GM10248 (cell line): ENCODE data around the gene ZNF267.

Experiments used
- CTCF ChIA-PET: fragments of 300-600 bp; sonication (Branson Sonifier 250); formaldehyde crosslinking; extraction: SDS; loops from one replicate; lab custom pipeline; 2021; ENCODE audit warnings: antibody characterized with exemption; lab: Yijun Ruan, JAX
- POLR2A ChIA-PET: fragments of 350-650 bp; sonication (Branson Sonifier 250); formaldehyde crosslinking; extraction: SDS; loops from one replicate; lab custom pipeline; 2020; ENCODE audit warnings: antibody characterized with exemption; lab: Yijun Ruan, JAX
- DNase-seq: peaks from one replicate; pipeline ENCODE4 v3.0.0; 2012; ENCODE audit errors: extremely low spot score
- TF ChIP-seq, protein P1 (sequence below): IDR thresholded peaks from 2 replicates; pipeline ENCODE4 v1.5.1; 2012; ENCODE audit warnings: mild to moderate bottlenecking, low read depth; ENCODE audit errors: extremely low read depth, missing control alignments, control extremely low read depth

ZNF267 gene

DNA sequence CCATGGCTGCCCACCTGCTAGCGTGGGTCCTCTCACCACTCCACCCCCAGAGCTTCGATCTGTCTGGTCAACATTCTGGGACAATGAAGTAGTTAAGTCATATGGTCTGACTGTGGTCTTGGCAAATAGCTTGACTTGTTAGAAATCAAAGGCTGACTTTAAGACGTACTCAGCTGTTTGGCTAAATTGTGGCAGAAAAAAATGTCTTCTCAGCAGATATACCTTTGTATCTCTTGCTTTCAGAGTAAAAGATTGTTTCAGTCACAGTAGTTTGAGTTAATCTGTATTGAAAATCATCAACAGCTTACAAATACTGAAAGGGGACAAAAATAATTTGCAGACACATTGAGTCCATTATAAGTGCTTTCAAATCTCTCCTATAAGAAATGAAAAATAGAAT is 2.1 kb upstream of the ZNF267 start:
- CTCF ChIA-PET: interaction anchor here (1.0 to 1.6 kb wide), 3 partner anchors 12 to 887 kb away, joined by 3 to 5 read pairs (median 4); partner anchors contain the start of gene HSD3B7
- no peak for DNase-seq
- POLR2A ChIA-PET: no interaction called here
- TF ChIP-seq, protein P1, sequence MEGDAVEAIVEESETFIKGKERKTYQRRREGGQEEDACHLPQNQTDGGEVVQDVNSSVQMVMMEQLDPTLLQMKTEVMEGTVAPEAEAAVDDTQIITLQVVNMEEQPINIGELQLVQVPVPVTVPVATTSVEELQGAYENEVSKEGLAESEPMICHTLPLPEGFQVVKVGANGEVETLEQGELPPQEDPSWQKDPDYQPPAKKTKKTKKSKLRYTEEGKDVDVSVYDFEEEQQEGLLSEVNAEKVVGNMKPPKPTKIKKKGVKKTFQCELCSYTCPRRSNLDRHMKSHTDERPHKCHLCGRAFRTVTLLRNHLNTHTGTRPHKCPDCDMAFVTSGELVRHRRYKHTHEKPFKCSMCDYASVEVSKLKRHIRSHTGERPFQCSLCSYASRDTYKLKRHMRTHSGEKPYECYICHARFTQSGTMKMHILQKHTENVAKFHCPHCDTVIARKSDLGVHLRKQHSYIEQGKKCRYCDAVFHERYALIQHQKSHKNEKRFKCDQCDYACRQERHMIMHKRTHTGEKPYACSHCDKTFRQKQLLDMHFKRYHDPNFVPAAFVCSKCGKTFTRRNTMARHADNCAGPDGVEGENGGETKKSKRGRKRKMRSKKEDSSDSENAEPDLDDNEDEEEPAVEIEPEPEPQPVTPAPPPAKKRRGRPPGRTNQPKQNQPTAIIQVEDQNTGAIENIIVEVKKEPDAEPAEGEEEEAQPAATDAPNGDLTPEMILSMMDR: no peak

DNA sequence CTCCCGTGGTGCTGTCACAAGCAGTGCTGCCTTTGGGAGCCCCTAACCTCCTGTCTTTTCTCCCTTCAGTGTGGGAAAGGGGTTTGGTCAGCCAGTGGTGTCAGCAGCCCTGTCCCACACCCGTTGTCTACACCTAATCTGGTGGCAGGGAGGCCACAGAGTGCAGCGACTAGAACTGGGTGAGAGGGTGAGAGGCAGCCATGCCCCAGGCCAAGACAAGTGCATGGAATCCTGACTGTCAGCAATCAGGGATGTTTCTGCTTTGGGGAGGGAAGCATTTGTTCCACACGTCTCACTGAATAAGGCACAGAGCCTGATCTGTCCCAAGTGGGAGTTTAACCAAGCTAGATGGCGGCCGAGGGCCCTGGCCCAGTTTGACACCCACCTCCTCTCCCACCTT is 1.4 kb upstream of the ZNF267 start:
- ChIA-PET POLR2A (no interaction called here), CTCF (interaction anchor here (1.1 to 1.6 kb wide), 3 partner anchors 11 to 887 kb away, joined by 4 to 9 read pairs (median 5); partner anchors contain the start of gene HSD3B7)
- DNase-seq: no peak
- TF ChIP-seq, protein P1: no peak

DNA sequence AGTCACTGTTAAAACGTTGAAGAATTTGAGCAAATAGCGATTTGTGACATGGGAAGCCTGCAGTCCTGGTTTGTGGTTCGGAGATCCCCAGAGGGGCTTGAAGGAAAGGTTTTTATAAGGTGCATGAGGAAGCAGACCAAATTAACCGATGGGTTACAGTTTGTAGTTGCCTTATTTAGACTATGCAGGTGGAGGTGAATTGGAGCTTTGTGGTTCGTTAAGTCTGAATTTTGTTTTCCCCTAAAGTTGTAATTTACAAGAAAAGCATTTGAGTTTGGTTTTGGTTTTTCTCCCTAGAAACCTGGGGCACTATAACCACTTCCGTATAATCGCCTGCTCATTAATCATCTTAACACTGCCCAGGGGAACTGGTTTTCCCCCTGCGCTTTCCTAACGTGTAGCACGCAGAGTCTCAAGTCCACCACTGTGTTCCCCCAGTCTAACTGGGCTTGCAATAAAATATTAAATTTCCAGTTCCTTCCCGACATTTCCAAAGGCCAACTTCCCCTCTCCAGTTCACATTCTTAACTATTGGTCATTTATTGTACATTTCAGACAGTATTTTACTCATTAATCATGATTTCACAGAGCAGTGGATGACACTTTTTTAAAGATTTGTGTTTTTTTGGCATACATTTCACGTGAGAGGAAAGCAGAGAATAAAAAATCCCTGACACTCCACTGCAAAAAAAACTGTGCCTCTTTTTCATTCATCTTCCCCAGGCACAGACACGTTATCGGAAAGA is 932 bp downstream of the ZNF267 start:
- CTCF ChIA-PET: interaction anchor here (1.3 to 1.8 kb wide), 2 partner anchors 415 to 890 kb away, joined by 4 to 6 read pairs; partner anchors contain the start of genes ARMC5 and HSD3B7
- TF ChIP-seq, protein P1: no peak
- POLR2A ChIA-PET: interaction anchor here (0.6 to 2.0 kb wide), 4 partner anchors 161 to 958 kb away, joined by 4 to 10 read pairs (median 8); partner anchors contain the start of gene FUS
- DNase-seq: peak; percentile 52

DNA sequence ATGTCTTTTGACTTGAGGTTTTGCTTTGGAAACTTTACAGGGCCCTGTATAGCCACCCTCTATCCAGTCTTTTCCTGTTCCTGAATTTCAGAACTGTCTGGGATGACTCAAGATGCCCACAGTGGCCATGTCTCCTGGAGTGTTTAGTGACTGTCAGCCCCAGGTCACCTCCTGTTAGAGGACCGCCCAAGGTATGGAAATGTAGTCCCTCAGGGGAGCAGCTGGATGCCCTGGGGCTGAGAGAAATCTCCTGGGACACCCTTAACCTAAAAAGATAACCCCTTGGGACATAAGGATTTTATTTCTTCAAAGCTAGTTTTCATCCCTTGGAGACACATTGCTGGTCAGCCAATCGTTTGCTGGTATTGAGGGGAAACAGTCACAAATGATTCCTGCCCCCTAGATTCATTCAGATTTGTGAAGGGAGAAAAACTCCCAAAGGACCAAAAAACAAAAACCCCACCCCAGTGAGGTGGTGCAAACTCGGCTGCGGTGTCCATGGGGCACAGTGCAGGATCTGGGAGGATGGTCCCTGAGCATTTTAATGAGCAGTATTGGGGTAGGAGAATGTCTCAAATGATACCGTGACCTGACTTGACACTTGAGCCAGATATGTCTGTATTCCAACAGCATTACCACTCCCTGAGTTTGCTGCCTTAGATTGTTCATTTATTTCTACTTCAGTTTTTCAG is 1.7 kb downstream of the ZNF267 start:
- TF ChIP-seq, protein P1: no peak
- ChIA-PET CTCF (no interaction called here), POLR2A (no interaction called here)
- no peak for DNase-seq

DNA sequence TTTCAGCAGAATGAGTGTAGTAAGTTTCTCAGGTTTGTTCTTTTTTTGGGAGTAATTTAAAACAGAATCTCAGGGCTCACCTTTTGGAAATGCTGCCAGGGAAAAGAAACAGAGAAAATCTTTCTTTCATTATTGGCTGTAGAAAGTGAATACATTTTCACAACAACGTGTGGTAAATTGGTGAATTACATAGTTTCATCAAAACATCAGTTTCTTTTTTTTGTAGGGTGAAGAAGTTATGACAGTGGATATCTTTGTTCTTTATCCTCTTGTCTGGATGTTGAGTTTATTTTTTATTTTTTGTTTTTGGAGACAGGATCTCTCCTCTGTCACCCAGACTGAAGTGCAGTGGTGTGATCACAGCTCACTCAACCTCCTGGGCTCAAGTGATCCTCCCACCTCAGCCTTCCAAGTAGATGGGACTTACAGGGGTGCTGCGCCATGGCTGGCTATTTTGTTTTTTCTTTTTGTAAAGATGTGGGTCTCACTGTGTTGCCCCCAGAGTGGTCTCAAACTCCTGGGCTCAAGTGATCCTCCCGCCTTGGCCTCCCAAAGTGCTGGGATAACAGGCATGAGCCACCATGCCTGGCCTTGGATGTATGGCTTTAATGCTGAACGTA is 2.4 kb downstream of the ZNF267 start:
- POLR2A ChIA-PET: interaction anchor here (1.8 kb wide), 1 partner anchor 696 kb away, joined by 7 read pairs; the partner anchor contains the start of gene FUS
- no peak for DNase-seq
- CTCF ChIA-PET: interaction anchor here (2.0 kb wide), 1 partner anchor 8 kb away, joined by 12 read pairs; no protein-coding TSS in a partner anchor

More for the DNA sequence above, 2.4 kb downstream of the ZNF267 start:
- TF ChIP-seq, protein P1: no peak
